HL-60/S4 (cell line): ENCODE data around the gene HAPLN2.
"Not testable (repeated sequence)": the region's sequence is repeated elsewhere in the genome, so short reads cannot be mapped to it uniquely, and the experiment has no call there.

ENCODE experiments used
- in situ Hi-C: fragments of 300-500 bp; cut with MboI; formaldehyde crosslinking; loops from 2 replicates; pipeline ENCODE4 v1.14.3; 2022; ENCODE audit warnings: low sequenced_read_pairs

Gene HAPLN2

GRCh38 chr1:156615946-156616345, 3.3 kb upstream of the HAPLN2 start:
- in situ Hi-C loops: loop anchor here (10.0 kb wide), 1 partner anchor 241 kb away; no protein-coding TSS in a partner anchor

DNA sequence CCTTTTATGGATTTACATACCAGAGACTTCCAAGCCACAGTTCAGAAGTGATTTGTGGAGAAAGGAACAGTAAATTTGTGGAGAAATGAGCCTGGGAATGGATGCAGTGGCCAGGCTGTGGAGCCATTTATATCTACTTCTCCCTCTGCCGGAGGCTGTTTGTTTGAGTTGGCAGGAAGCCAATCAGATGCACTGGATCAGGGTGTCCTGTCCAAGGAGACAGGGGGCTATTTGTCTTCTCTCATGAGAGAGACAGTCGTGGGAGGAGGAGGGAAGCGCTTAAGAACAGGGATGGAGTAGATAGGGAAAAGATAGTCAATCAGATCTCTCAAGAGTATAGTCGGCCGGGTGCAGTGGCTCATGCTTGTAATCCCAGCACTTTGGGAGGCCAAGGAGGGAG, 2.8 kb upstream of the HAPLN2 start:
- in situ Hi-C loops: loop anchor here (10.0 kb wide), 1 partner anchor 242 kb away; no protein-coding TSS in a partner anchor

- in situ Hi-C loops: loop anchor here (10.0 kb wide), 1 partner anchor 245 kb away; no protein-coding TSS in a partner anchor
These were observed 354 bp downstream of the HAPLN2 start for GRCh38 chr1:156619582-156619955.

DNA sequence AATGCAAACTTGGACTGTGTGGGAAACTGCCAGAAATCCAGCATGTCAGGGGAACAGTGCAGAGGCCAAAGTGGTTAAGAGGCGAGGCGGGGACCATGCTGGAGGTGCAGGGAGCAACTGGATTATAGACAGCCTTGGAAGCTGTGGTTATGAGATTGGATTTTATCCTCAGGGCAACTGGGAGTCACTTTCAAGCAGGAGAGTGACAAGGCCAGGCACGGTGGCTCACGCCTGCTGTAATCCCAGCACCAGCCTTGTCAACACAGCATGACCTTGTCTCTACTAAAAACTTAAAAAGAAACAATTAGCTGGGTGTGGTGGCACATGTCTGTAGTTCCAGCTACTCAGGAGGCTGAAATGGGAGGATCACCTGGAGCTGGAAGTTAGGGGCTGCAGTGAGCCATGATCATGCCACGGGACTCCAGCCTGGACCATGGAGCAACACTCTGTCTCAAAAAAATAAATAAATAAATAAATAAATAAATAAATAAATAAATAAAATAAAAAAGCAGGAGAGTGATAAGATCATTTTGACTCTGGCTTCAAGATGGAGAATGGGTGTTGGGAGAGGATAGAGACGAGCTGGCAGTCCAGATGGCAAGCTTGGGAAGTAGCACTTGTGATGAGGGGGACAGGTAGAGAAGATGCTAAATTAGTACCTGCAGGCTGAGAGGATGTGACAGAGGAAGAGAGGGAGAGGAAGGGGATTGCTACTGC, 3.5 kb downstream of the HAPLN2 start:
- in situ Hi-C loops: no loop called here

- in situ Hi-C loops: no loop called here
These were observed 5.0 kb downstream of the HAPLN2 start for GRCh38 chr1:156623946-156624813.

- in situ Hi-C loops: loop anchor here (5.0 kb wide), 1 partner anchor 47 kb away; no protein-coding TSS in a partner anchor
These were observed 5.7 kb downstream of the HAPLN2 start for GRCh38 chr1:156624814-156625435.

- in situ Hi-C loops: loop anchor here (5.0 kb wide), 1 partner anchor 47 kb away; no protein-coding TSS in a partner anchor
These were observed 6.3 kb downstream of the HAPLN2 start for GRCh38 chr1:156625436-156626078.

DNA sequence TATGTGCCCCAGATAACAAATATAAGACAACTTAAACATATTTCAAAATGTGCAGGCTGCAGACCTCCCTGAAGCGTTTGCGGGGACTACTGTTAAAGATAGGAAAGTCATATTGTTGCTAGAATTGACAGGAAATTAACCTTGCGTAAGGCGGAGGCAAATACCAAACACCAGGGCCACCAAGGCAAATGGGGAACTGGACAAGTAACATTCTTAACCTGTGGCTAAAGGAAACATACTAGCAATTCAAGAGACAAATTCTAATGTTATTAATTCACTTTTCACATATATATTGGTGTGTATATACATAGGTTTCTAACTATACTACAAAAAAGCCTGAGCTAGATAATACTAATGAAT, 6.8 kb downstream of the HAPLN2 start:
- in situ Hi-C loops: loop anchor here (5.0 kb wide), 1 partner anchor 46 kb away; no protein-coding TSS in a partner anchor

GRCh38 chr1:156627313-156627880, 8.2 kb downstream of the HAPLN2 start:
- in situ Hi-C loops: loop anchor here (5.0 kb wide), 1 partner anchor 45 kb away; no protein-coding TSS in a partner anchor

DNA sequence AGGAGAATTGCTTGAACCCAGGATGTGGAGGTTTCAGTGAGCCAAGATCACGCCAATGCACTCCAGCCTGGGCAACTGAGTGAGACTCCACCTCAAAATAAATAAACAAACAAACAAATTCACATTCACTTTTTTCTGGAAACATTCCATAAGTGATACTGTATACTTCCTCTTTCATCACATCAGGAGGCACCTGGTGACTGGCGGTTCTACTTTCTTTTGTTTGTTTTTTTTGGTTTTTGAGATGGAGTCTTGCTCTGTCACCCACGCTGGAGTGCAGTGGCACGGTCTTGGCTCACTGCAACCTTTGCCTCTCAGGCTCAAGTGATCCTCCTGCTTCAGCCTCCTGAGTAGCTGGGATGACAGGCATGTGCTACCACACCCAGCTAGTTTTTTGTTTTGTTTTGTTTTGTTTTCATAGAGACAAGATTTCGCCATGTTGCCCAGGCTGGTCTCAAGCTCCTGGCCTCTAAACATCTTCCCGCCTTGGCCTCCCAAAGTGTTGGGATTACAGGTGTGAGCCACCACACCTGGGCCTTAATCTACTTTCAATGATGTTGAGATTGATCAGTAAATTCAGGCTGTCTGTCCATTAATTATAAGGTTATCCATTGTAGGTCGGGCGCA, 10.7 kb downstream of the HAPLN2 start:
- in situ Hi-C loops: loop anchor here (5.0 kb wide), 1 partner anchor 42 kb away; no protein-coding TSS in a partner anchor

- in situ Hi-C loops: not testable (repeated sequence)
These were observed 11.9 kb downstream of the HAPLN2 start for GRCh38 chr1:156631152-156631551.

DNA sequence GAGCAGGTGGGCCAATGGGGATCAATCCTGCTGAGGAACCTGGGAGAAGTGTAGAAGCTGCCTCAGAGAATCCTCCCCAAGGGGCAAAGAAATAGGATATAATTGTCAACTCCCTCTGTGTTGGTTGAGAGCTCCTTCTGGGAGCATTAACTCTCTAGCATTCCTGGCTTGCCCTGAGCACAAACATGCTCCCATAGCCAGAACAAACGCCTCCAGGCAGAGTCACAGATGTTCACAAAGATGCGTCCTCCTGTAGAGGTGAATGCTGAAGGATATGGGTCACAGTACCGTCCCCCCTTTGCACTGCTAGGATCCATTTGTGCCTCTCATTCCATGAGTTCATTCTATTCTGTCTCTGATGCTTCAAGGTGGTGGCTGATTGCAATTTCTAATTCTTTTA, 13.1 kb downstream of the HAPLN2 start:
- in situ Hi-C loops: no loop called here

DNA sequence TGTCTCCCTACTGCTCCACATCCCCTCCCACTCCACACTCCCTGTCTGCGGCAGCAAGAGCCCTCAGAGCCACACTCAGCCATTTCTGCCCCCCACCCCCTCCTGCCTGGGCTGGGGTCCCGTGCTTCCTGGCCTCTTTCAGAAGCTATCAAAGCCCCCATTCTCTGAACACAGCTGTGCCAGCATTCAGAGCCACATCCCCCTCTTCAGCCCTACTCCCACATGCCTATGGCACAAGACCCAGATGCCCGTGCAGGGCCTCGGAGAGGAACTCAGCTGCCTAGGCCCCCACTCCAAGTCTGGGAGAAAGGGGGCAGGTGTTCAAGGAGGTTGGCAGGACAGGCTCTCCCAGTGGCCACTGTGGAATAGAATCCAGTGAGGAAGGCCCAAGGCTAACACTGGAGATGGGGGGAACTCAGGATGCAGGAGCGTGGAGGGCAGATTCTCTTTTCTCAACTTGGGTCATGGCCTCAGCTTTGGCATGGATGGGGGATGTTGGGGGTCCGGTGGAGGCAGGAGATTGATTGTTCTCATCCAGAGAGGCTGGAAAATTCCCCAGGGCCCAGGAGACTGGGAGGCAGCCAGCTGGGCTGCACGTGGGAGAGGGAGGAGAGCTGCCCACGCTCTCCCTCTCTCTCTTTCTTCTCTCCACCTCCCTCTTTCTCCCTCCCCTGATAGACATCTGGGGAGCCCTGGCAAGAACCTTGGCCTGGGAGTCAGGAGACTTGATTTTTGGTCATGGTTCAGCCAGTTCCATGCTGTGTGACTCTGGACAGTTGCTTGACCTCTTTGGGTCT, 19.2 kb downstream of the HAPLN2 start:
- in situ Hi-C loops: no loop called here

- in situ Hi-C loops: no loop called here
These were observed 20.4 kb downstream of the HAPLN2 start for GRCh38 chr1:156639601-156640101.

DNA sequence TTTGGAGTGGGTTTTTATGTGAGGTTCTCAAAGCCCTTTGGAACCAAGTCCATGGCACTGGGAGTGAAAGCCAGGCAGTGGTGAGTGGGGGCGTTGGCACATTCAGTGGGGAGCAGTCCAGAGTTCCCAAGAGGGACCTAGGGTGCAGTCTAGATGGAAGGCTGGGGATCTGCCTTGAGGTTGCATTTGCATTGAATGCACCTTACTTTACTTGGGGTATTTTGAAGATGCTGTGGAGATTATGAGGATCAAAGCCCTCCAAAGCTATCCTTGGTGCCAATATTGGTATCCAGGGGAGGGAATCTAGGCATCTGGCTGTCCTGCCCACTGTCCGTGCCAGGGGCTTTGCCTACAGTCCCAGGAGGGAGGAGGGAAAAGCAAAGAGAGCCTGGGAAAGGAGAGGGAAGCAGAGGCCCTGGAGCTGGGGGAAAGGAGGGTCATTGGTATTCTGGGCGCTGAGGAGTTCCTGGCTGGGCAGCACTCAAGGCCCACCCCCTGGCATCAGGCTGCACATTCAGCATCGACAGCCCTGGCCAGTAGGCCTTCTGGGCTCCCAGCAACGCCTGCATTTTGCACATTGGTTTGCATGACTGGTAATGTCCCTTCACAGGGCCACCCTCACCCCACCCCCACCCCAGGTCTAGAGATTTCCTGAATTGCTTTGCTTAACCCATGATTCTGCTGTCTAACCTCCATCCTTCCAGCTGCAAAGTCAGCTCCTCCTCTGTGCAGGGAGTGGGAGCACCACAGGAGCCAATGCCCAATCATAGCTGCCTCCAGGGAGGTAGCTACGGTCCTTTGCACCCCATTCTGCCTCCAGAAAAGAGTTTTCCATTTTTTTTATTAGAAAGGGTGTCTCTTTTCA, 21.9 kb downstream of the HAPLN2 start:
- in situ Hi-C loops: no loop called here

- in situ Hi-C loops: no loop called here
These were observed 22.6 kb downstream of the HAPLN2 start, which contains the start of gene BCAN for GRCh38 chr1:156641761-156642264. TSS of gene BCAN (plus strand) at chr1:156642117. CDS start at chr1:156646055, 3,938 bp downstream.

- in situ Hi-C loops: no loop called here
These were observed 23.2 kb downstream of the HAPLN2 start for GRCh38 chr1:156642265-156643048.
